GM18511 (cell line): ENCODE measurements around the gene CCN5.
"Not testable (repeated sequence)": the region's sequence is repeated elsewhere in the genome, so short reads cannot be mapped to it uniquely, and the experiment has no call there.

Experiments used
- ATAC-seq: cut with Tn5 transposase; IDR thresholded peaks from one replicate; pipeline ENCODE4 v1.9.1; 2021; ENCODE audit warnings: mild to moderate bottlenecking, moderate library complexity; ENCODE audit not compliant: unreplicated experiment

CCN5 gene

GRCh38 chr20:44756011-44756688, 41.0 kb downstream of the CCN5 start:
- no peak for ATAC-seq

DNA sequence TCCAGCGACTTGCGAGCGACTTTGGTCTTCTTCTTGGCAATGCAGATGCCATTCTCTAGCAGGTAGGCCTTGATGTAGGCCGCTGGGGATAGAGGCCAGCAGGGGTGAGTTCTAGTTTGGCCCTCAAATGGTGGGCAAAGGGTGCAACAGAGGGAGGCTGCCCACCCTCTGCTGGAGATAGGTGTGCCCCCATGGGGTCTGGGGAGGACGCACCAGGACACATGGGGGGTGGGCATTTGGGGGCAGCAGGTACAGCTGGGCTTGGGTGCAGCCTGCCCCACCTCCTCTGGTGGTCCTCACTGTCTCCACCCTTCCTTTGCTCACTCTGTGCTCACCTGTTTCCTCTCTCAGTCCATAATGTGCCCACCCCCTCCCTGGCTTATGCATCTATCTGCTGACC, 41.8 kb downstream of the CCN5 start:
- no peak for ATAC-seq

DNA sequence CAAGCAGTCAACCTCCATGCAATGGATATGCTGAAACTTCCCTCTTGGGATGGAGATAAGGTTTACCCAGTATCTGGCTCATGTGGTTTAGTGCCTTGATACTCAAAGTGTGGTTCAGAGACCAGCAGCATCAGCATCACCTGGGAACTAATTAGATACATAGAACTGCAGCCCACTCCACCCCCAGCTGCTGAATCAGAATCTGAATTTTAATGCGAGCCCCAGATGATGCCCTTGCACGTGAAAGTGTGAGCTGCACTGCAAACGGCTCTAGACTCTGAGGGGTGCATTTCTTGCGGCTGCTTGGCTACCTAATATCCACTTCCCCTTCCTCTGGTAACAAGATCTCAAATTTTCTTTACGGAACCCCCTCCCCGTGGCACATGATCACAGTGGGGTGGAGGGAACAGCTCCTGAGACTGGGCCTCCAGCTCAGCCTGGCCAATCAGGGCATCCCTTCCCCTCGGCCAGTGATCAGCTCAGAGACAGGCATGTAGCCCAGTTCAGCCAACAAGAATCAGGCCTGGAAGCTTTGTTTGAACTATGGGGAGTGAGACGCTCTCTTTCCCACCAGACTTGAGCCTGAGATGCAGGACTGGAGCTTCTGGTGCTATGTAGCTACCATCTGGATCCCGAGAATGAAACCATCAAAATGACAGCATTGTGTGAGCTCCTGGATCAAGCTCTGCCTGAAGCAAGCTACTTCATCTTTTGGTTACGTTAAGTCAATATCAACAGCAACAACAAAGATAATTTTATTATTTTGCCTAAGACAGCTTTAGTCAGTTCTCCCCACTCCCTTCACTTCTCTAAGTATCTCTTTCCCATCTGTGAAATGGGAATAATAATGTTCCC, 43.3 kb downstream of the CCN5 start:
- no peak for ATAC-seq

DNA sequence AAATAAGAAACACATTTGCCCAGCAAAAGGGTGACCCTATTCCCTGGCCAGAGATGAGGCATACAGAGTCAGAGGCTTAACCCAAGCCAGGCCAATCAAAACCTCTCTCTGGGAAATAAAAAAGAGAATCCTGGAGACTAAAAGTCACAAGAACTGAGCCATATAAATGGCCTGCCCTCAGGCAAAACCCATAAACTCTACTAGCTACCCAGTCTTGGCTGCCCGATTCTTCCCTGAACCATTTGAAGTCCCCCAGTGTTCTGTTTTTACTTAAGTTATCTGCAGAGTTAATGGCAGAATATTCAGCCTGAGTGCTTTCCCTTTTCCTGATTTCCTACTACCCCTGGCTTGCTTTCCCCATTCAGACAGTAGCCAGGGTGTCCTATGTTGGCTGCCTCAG, 44.4 kb downstream of the CCN5 start:
- no peak for ATAC-seq

- ATAC-seq: no peak
Measured at GRCh38 chr20:44761423-44761822, 46.3 kb downstream of the CCN5 start.

GRCh38 chr20:44762466-44763140, 47.4 kb downstream of the CCN5 start:
- no peak for ATAC-seq

DNA sequence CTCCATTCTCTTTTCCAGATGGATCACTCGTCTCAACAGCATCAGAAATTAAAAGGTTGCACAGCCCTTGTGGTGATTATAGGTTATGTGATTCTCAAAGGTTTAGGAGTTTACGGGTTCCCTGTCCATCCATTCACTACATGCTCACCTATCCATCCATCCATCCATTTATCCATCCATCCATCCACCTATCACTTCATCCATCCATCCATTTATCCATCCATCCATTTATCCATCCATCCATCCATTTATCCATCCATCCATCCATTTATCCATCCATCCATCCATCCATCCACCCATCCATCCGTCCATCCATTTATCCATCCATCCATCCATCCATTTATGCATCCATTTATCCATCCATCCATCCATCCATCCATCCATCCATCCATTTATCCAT, 48.6 kb downstream of the CCN5 start:
- ATAC-seq: not testable (repeated sequence)

DNA sequence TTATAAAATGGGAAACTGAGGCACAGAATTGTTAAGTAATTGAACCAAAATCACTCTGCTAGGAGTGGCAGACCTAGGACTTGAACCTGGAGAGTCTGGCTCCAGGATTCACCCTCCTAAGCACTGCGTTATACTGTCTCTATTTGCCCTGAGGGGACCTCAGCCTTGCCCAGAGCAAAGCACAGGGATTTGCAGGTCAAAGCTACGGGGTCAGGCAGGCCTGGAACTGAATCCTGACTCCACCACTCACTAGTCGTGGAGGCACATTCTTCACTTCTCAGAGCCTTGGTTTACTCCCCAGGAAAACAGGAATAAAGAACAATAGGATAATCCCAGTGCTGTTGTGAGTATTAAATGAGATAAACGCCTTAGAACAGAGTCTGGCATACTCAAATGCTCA, 49.9 kb downstream of the CCN5 start:
- ATAC-seq: no peak

DNA sequence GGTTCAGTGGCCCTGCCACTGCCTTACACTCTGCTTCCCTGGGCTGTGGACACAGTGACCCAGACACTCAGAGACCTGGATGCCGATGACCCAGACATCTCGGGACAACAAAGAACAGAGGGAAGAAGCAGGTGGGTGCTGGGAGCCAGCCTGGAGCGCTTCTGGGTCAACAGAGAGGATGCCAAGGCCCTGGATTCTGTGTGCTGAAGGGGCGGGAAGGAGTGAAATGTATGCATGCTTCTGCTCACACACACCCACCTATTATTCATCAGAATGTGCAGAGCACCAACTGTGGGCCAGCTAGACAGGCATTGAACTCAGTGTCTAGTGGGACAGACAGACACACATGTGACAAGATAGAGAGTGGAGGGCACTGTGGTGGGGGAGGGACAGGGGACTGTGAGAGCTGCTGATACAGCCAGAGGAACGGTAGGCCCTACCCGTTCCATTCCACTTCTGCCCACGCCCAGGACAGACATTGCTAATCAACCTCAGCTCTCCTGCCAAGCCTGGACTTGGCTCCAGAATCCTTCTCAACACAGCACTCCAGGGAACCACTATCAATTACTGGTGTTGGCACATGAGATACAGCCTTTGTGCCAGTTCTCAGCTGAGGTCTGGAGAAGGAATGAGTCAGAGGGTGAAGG, 50.7 kb downstream of the CCN5 start:
- no peak for ATAC-seq

GRCh38 chr20:44768256-44768655, 53.1 kb downstream of the CCN5 start:
- ATAC-seq: no peak

DNA sequence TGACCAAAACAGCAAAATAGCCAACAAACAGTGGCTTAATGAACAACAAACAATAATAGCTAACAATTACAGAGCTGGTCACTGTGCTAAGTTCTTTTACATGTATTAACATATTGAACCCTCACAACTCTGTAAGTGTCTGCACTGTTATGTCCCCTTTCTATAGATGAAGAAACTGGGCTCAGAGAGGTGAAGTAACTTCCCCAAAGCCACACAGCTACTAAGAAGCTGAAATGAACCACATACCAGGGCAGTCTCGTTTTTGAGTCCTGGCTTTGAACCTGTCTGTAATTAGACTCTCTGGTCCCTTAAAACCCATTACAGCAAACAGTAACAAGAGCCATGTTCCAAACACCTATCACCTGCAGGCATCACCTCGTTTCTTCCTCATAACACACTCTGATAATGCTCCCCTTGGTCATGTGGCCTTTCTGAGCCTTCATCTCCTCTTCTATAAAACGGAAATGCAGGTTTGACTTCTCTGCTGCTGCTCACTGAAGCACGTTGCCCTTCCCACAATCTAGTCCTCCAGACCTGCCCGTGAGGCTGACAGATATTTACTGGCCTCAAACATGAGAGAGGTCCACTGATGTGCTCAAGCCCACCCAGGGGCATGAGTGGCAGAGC, 53.8 kb downstream of the CCN5 start:
- ATAC-seq: no peak

DNA sequence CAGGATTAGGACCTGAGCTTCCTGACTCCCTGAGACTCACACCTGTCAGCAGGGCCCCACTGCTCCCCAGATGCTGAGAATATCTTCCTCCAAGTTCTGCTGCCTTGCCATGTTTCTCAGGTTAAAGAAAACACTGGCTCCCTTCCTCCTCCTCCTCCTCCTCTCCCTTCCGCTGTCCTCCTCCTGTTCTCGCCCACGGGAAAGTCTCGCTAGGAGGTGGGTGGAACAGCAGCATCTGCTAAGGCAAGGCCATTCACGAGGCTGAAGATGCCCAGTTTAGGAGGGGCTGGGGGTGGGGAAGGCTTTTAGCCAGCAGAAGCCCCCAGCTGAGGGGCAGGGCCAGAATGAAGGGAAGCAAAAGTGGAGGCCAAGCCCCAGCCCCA, 54.3 kb downstream of the CCN5 start:
- ATAC-seq: no peak

DNA sequence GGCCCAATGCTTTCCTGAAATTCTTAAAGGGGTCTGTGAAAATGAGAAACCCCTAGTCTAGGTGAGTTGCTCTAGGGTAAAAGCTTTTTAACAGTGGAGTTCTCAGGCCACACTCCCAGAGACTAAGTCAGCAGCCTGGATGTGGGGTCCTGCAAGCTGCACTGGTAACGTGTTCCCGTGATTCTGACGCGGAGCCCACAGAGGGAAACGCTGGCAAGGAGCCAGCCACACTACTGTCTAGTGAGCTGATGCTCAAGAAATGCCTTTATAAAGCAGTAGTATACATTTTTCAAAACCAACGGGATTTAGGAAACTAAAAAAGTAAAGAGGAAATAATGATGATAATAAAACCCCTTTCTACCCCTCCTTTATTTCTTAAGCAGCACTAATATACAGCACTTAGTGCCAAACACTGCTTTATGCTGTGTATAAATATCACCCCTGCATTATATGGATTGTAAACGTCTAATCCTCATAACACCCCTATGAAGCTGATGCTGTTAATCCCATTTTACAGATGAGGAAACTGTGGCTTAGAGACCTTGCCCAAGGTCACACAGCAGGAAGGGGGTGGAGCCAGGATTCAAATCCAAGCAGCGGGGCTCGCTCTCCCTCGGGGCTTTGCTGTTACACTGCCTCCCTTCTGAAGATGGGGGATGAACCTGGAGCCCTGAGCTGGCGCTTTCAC, 55.5 kb downstream of the CCN5 start:
- ATAC-seq: no peak

GRCh38 chr20:44771172-44771535, 56.0 kb downstream of the CCN5 start:
- ATAC-seq: no peak

DNA sequence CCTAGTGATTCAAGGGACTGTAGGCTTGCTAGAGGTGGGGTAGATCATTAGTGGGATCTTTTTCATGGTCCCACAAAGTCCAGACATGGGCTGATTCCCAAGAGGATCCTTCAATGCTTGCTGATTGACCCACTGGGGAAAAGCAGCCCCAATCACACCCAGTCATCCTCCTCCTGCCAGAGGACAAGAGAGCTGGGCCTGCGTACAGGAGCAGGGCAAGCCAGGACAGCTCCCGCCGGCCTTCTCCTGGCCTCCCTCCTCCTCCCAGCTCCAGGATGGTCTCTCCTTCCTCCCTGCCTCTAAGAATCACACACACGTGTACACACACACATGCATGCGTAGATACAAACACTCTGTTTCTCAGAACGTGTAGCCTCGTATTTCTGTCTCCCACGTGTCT, 57.5 kb downstream of the CCN5 start:
- no peak for ATAC-seq

GRCh38 chr20:44773070-44773829, 58.1 kb downstream of the CCN5 start:
- no peak for ATAC-seq

GRCh38 chr20:44776980-44777379, 61.8 kb downstream of the CCN5 start:
- no peak for ATAC-seq
